HCT116 (cell line): ENCODE measurements around the gene OSBPL8. TPM values are rescaled to one million over a fixed set of nuclear protein-coding genes. Genes with fewer than 3 reads are reported as not detected.

ENCODE experiments used
- ATAC-seq: fragments of 200-7000 bp; cut with Tn5 transposase; 2 replicates; pipeline ENCODE4 v1.9.1; 2020; ENCODE audit warnings: mild to moderate bottlenecking, moderate library complexity
- BruUV-seq: library from RNA; stranded (reverse); fragments of 400-500 nt; replicated peaks from 2 replicates; lab custom pipeline; 2021; lab: Mats Ljungman, UMichigan
- CTCF ChIA-PET: fragments of 300-600 bp; sonication (Branson Sonifier 250); formaldehyde crosslinking; loops from one replicate; lab custom pipeline; 2021; ENCODE audit warnings: antibody characterized with exemption; lab: Charles Lee
- POLR2A ChIA-PET: fragments of 300-600, 350-600 bp; sonication (Branson Sonifier 250); formaldehyde crosslinking; loops from one replicate; lab custom pipeline; 2021; ENCODE audit warnings: antibody characterized with exemption; lab: Charles Lee
- RAD21 ChIA-PET, 2 experiments: fragments of 300-600 bp; sonication (Branson Sonifier 250); formaldehyde crosslinking; loops; one replicate each; lab custom pipeline; 2023; ENCODE audit warnings: low total read pairs in 2 of 2; ENCODE audit not compliant: uncharacterized antibody in 2 of 2, unreplicated experiment in 2 of 2, low non-redundant PET in 1 of 2; lab: Charles Lee
- DNase-seq: peaks from one replicate; pipeline ENCODE4 v3.0.0-alpha.2; 2010; ENCODE audit warnings: low read depth, low spot score
- H2AFZ ChIP-seq: fragments of 200-600 bp; shearing (Covaris generic), sonication (generic); 2 replicates; pipeline ENCODE4 v1.6.1; 2017; ENCODE audit warnings: low read depth, mixed run types, mixed read lengths, antibody characterized with exemption, low read length; ENCODE audit not compliant: poor library complexity, severe bottlenecking
- H3K27ac ChIP-seq: 2 replicates; pipeline ENCODE4 v1.5.1; 2012; ENCODE audit warnings: low read depth, low read length
- H3K27me3 ChIP-seq: fragments of 200-600 bp; sonication (generic); 2 replicates; pipeline ENCODE4 v1.6.1; 2016; ENCODE audit warnings: mixed run types, low read length, mixed read lengths; ENCODE audit not compliant: insufficient read depth
- H3K36me3 ChIP-seq, 2 experiments: fragments of 200-500 bp in 1 of 2; fragments of 200-600 bp in 1 of 2; sonication (Bioruptor generic) in 1 of 2; sonication (generic) in 1 of 2; 2 replicates each; pipeline versions ENCODE4 v1.5.1 to v1.6.1; 2014 to 2016; ENCODE audit warnings: low read length in 2 of 2, inconsistent platforms in 1 of 2, mixed read lengths in 1 of 2, mixed run types in 1 of 2; ENCODE audit not compliant: insufficient read depth in 2 of 2, control insufficient read depth in 1 of 2
- H3K4me1 ChIP-seq, 2 experiments: fragments of 200-600 bp in 1 of 2; sonication (generic) in 1 of 2; 2 replicates each; pipeline versions ENCODE4 v1.5.1 to v1.6.1; 2012 to 2017; ENCODE audit warnings: low read length in 2 of 2, inconsistent platforms in 1 of 2, mild to moderate bottlenecking in 1 of 2, mixed read lengths in 1 of 2, mixed run types in 1 of 2, moderate library complexity in 1 of 2; ENCODE audit not compliant: insufficient read depth in 2 of 2, control insufficient read depth in 1 of 2
- H3K4me2 ChIP-seq: fragments of 200-600 bp; sonication (generic); 2 replicates; pipeline ENCODE4 v1.6.1; 2017; ENCODE audit warnings: mixed run types, low read length, mixed read lengths
- H3K4me3 ChIP-seq, 2 experiments: fragments of 200-600 bp in 1 of 2; sonication (generic) in 1 of 2; replicated peaks in 1 of 2; 2 replicates each; pipeline ENCODE4 v1.5.1; 2011 to 2016; ENCODE audit warnings: low read length in 2 of 2, control low read depth in 1 of 2, low read depth in 1 of 2, mild to moderate bottlenecking in 1 of 2, mixed read lengths in 1 of 2, mixed run types in 1 of 2
- H3K79me2 ChIP-seq: fragments of 200-600 bp; sonication (generic); 2 replicates; pipeline ENCODE4 v1.6.1; 2017; ENCODE audit warnings: mild to moderate bottlenecking, mixed run types, low read length, moderate library complexity, mixed read lengths; ENCODE audit not compliant: insufficient read depth
- H3K9ac ChIP-seq: fragments of 200-600 bp; sonication (generic); 2 replicates; pipeline ENCODE4 v1.6.1; 2016; ENCODE audit warnings: low read length, mixed read lengths
- H3K9me2 ChIP-seq: fragments of 200-600 bp; sonication (generic), shearing (Covaris generic); 2 replicates; pipeline ENCODE4 v1.6.1; 2017; ENCODE audit warnings: mixed run types, mild to moderate bottlenecking, moderate library complexity; ENCODE audit not compliant: insufficient read depth
- H3K9me3 ChIP-seq, 2 experiments: fragments of 200-500 bp in 1 of 2; fragments of 200-600 bp in 1 of 2; sonication (Bioruptor generic) in 1 of 2; sonication (generic) in 1 of 2; 2 replicates each; pipeline ENCODE4 v1.6.1; 2014 to 2017; ENCODE audit warnings: low read length in 2 of 2, mixed read lengths in 2 of 2, inconsistent platforms in 1 of 2, low read depth in 1 of 2, mild to moderate bottlenecking in 1 of 2, mixed run types in 1 of 2, moderate library complexity in 1 of 2; ENCODE audit not compliant: control insufficient read depth in 1 of 2, insufficient read depth in 1 of 2
- H4K20me1 ChIP-seq: fragments of 200-600 bp; sonication (generic), shearing (Covaris generic); 2 replicates; pipeline ENCODE4 v1.6.1; 2017; ENCODE audit warnings: mixed run types, mild to moderate bottlenecking, moderate library complexity; ENCODE audit not compliant: insufficient read depth
- CBX3 ChIP-seq: IDR thresholded peaks from 2 replicates; pipeline ENCODE4 v1.6.1; 2012; ENCODE audit warnings: low read depth
- CEBPB ChIP-seq: IDR thresholded peaks from 2 replicates; pipeline ENCODE4 v1.6.1; 2012; ENCODE audit warnings: low read depth
- EGR1 ChIP-seq: IDR thresholded peaks from 2 replicates; pipeline ENCODE4 v1.6.1; 2012; ENCODE audit warnings: low read depth
- ELF1 ChIP-seq: IDR thresholded peaks from 2 replicates; pipeline ENCODE4 v1.6.1; 2012; ENCODE audit warnings: low read depth, borderline replicate concordance
- EZH2 ChIP-seq: fragments of 200-600 bp; sonication (generic); IDR thresholded peaks from 2 replicates; pipeline ENCODE4 v1.6.1; 2017; ENCODE audit warnings: antibody characterized with exemption, mixed run types
- EZH2phosphoT487 ChIP-seq: fragments of 200-600 bp; IDR thresholded peaks from 2 replicates; pipeline ENCODE4 v1.6.1; 2018; ENCODE audit warnings: antibody characterized with exemption, borderline replicate concordance
- POLR2A ChIP-seq: IDR thresholded peaks from 2 replicates; pipeline ENCODE4 v1.7.0; 2011; ENCODE audit warnings: borderline replicate concordance; ENCODE audit not compliant: insufficient read depth, insufficient read length; ENCODE audit errors: extremely low read depth
- RAD21 ChIP-seq: IDR thresholded peaks from 2 replicates; pipeline ENCODE4 v1.6.1; 2012; ENCODE audit warnings: low read depth, mild to moderate bottlenecking
- REST ChIP-seq: IDR thresholded peaks from 2 replicates; pipeline ENCODE4 v1.6.1; 2012; ENCODE audit warnings: low read depth
- SP1 ChIP-seq: IDR thresholded peaks from 2 replicates; pipeline ENCODE4 v1.6.1; 2012; ENCODE audit warnings: low read depth
- SRF ChIP-seq: IDR thresholded peaks from 2 replicates; pipeline ENCODE4 v1.6.1; 2012; ENCODE audit warnings: low read depth
- YY1 ChIP-seq: IDR thresholded peaks from 2 replicates; pipeline ENCODE4 v1.6.1; 2011; ENCODE audit warnings: low read length, low read depth, moderate library complexity, mild to moderate bottlenecking; ENCODE audit not compliant: insufficient replicate concordance; ENCODE audit errors: extremely low read depth
- ZBTB33 ChIP-seq: IDR thresholded peaks from 2 replicates; pipeline ENCODE4 v1.6.1; 2011; ENCODE audit warnings: mild to moderate bottlenecking, low read length, moderate library complexity; ENCODE audit not compliant: insufficient replicate concordance; ENCODE audit errors: extremely low read depth
- ZNF274 ChIP-seq: fragments of 200-500 bp; sonication (Bioruptor generic); IDR thresholded peaks from 2 replicates; pipeline ENCODE4 v1.6.1; 2014; ENCODE audit warnings: mild to moderate bottlenecking, low read depth, low read length, inconsistent platforms
- intact Hi-C: fragments of 100-400 bp; cut with micrococcal nuclease; formaldehyde crosslinking; loops from 2 replicates; pipeline ENCODE4 v1.10.0; 2022
- total RNA-seq: library from RNA; stranded (reverse); gene quantifications from one replicate; pipeline ENCODE4 v1.2.1, GENCODE V29; 2021; ENCODE audit not compliant: unreplicated experiment
- TF ChIP-seq, protein P1 (sequence below): IDR thresholded peaks from 2 replicates; pipeline ENCODE4 v1.6.1; 2012
- TF ChIP-seq, protein P2 (sequence below), 3 experiments: fragments of 200-600 bp in 1 of 3; sonication (generic) in 1 of 3; IDR thresholded peaks in 2 of 3; conservative IDR thresholded peaks in 1 of 3; 2 replicates each; pipeline ENCODE4 v1.5.1; 2012 to 2017; ENCODE audit warnings: low read depth in 2 of 3, low read length in 2 of 3, antibody characterized with exemption in 1 of 3, borderline replicate concordance in 1 of 3, control low read depth in 1 of 3, mild to moderate bottlenecking in 1 of 3, mixed read lengths in 1 of 3, mixed run types in 1 of 3, moderate library complexity in 1 of 3; ENCODE audit not compliant: insufficient read depth in 1 of 3

OSBPL8 gene
- total RNA-seq, 1 experiment from 2014 or later, result 115 TPM

GRCh38 chr12:76383988-76384387, 175.6 kb downstream of the OSBPL8 start:
- TF ChIP-seq EZH2phosphoT487, result no peak
- TF ChIP-seq REST, result no peak
- TF ChIP-seq EZH2, result no peak
- TF ChIP-seq POLR2A, result no peak
- no peak for TF ChIP-seq RAD21
- TF ChIP-seq ELF1, result no peak
- TF ChIP-seq, protein P1, sequence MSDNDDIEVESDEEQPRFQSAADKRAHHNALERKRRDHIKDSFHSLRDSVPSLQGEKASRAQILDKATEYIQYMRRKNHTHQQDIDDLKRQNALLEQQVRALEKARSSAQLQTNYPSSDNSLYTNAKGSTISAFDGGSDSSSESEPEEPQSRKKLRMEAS, result no peak
- TF ChIP-seq ZNF274, result no peak
- TF ChIP-seq, protein P2, sequence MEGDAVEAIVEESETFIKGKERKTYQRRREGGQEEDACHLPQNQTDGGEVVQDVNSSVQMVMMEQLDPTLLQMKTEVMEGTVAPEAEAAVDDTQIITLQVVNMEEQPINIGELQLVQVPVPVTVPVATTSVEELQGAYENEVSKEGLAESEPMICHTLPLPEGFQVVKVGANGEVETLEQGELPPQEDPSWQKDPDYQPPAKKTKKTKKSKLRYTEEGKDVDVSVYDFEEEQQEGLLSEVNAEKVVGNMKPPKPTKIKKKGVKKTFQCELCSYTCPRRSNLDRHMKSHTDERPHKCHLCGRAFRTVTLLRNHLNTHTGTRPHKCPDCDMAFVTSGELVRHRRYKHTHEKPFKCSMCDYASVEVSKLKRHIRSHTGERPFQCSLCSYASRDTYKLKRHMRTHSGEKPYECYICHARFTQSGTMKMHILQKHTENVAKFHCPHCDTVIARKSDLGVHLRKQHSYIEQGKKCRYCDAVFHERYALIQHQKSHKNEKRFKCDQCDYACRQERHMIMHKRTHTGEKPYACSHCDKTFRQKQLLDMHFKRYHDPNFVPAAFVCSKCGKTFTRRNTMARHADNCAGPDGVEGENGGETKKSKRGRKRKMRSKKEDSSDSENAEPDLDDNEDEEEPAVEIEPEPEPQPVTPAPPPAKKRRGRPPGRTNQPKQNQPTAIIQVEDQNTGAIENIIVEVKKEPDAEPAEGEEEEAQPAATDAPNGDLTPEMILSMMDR (IDR thresholded peaks at IDR 0.05 in 2 of 3, conservative IDR thresholded peaks at IDR 0.05 in 1 of 3; ENCODE audit: borderline replicate concordance in 1 of 3, insufficient read depth in 1 of 3, low read depth in 2 of 3, low read length in 2 of 3), result no peak
- no peak for TF ChIP-seq EGR1
- no peak for TF ChIP-seq SP1
- no peak for TF ChIP-seq ZBTB33
- no peak for TF ChIP-seq CBX3
- TF ChIP-seq SRF, result no peak
- no peak for TF ChIP-seq CEBPB
- no peak for TF ChIP-seq YY1
- H3K36me3 ChIP-seq, result peaks cover 0 to 29% of the 10 kb centered on the region in 2 experiments; a peak in 2 of 4 replicates
- no peak overlapping the region for H3K4me3 ChIP-seq
- intact Hi-C loops, result no loop called here
- H4K20me1 ChIP-seq, result no peaks in the 10 kb centered on the region
- no peak overlapping the region for H2AFZ ChIP-seq
- ChIA-PET POLR2A (no interaction called here), RAD21 (no interaction called here), CTCF (no interaction called here)
- no peaks in the 10 kb centered on the region for H3K27me3 ChIP-seq
- H3K9me2 ChIP-seq, result no peaks in the 10 kb centered on the region
- no peak for DNase-seq
- no peaks in the 10 kb centered on the region for H3K79me2 ChIP-seq
- ATAC-seq, result no peak
- BruUV-seq, result no TSS peak
- no peaks in the 10 kb centered on the region for H3K4me1 ChIP-seq
- H3K4me2 ChIP-seq, result no peak overlapping the region
- H3K27ac ChIP-seq, result no peak overlapping the region
- no peak overlapping the region for H3K9ac ChIP-seq
- no peaks in the 10 kb centered on the region for H3K9me3 ChIP-seq
